Activated naive CD4-positive, alpha-beta T cell treated with anti-CD3 and anti-CD28 coated beads, Interleukin-2, amount 10 ng/mL, durations not matched to agents 7 days and 5 days (primary cell): ENCODE measurements around the gene NTMT1.
"Not testable (repeated sequence)": the region's sequence is repeated elsewhere in the genome, so short reads cannot be mapped to it uniquely, and the experiment has no call there.

Source experiments
- CTCF ChIA-PET: fragments of 350-600 bp; sonication (Branson Sonifier 250); formaldehyde crosslinking; loops from one replicate; lab custom pipeline; 2021; ENCODE audit warnings: antibody characterized with exemption; lab: Charles Lee
- DNase-seq: peaks from one replicate; pipeline ENCODE4 v3.0.0-alpha.2; 2020
- H3K27ac Mint-ChIP-seq: one replicate; pipeline ENCODE4 v1.8.0; 2021; ENCODE audit warnings: mild to moderate bottlenecking, moderate library complexity, mixed read lengths
- H3K27me3 Mint-ChIP-seq: one replicate; pipeline ENCODE4 v1.8.0; 2021; ENCODE audit warnings: mild to moderate bottlenecking, mixed read lengths
- H3K36me3 Mint-ChIP-seq: one replicate; pipeline ENCODE4 v1.8.0; 2021; ENCODE audit warnings: mixed read lengths
- H3K4me1 Mint-ChIP-seq: one replicate; pipeline ENCODE4 v1.8.0; 2021; ENCODE audit warnings: mixed read lengths
- H3K4me3 Mint-ChIP-seq: one replicate; pipeline ENCODE4 v1.8.0; 2021; ENCODE audit warnings: mild to moderate bottlenecking, moderate library complexity, mixed read lengths
- H3K9me3 Mint-ChIP-seq: one replicate; pipeline ENCODE4 v1.8.0; 2021; ENCODE audit warnings: mixed read lengths

Gene NTMT1

DNA sequence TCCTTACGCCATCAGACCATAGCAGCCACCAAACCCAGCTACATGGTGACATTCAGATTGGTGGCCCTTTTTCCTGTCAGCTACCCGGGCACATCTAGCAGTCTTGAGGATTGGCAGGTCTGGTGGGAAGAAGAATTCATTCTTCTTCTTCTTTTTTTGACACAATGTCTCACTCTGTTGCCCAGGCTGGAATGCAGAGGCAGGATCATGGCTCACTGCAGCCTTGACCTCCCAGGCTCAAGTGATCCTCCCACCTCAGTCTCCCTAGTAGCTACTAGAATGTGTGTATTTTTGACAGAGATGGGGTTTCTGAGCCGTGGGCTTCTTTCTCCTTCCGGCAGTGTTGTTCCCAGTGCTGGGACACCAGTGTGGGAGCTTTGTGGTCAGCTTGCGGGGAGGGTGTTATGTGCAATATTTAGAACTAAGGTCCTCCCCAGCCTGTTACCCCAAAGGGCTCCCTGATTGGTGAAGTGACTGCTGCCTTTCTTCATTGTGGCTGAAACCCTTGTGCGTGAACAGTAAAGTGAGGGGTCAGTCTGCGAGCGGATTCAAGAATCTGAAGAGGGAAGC is 3.4 kb downstream of the NTMT1 start:
- CTCF ChIA-PET, result interaction anchor here (1.2 to 3.0 kb wide), 2 partner anchors 11 to 497 kb away, joined by 4 to 8 read pairs; no protein-coding TSS in a partner anchor
- Mint-ChIP-seq H3K4me3 (no peak overlapping the region), H3K36me3 (peaks cover 29% of the 10 kb centered on the region), H3K27ac (no peak overlapping the region), H3K27me3 (no peaks in the 10 kb centered on the region), H3K9me3 (no peaks in the 10 kb centered on the region), H3K4me1 (peaks cover 50% of the 10 kb centered on the region)
- no peak for DNase-seq

DNA sequence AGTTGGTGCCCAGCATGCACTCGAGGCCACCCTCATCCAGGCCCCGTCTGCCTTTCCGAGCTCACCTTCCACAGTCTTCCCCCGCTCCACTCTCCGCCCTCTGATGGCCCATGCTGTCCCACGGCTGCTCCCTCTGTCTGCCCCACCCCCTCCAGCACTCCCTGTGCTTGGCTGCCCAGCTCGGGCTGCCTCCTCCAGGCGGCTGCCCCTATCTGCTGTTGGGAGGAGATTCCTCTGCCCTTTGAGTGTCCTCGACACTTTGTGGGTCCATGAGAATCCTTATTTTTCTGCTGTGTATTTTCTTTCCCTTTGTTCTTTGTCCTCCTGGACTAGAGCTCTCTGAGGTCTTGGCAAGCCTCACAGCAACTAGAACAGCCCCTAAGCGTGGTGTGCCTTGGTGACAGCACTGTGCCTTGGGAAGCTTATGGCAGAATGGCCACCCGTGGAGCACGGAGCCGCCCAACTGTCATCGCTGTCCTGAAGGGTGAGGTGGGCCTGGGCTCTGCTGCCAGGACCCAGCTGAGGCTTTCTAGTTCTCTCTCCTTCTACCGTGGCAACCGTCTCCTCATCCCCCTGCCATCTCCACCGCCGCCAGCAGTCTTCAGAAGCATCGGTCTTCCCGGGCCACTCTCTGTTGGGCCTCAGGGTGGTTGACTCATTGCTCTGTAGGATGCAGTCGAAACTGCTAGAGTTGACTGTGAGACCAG is 5.2 kb downstream of the NTMT1 start:
- H3K4me3 Mint-ChIP-seq, result no peak overlapping the region
- H3K9me3 Mint-ChIP-seq, result no peaks in the 10 kb centered on the region
- CTCF ChIA-PET, result interaction anchor here (3.0 kb wide), 1 partner anchor 499 kb away, joined by 8 read pairs; no protein-coding TSS in a partner anchor
- peak overlapping the region; percentile 63 for H3K27ac Mint-ChIP-seq
- H3K4me1 Mint-ChIP-seq, result peaks cover 40% of the 10 kb centered on the region
- H3K27me3 Mint-ChIP-seq, result no peaks in the 10 kb centered on the region
- DNase-seq, result no peak
- H3K36me3 Mint-ChIP-seq, result peaks cover 40% of the 10 kb centered on the region

DNA sequence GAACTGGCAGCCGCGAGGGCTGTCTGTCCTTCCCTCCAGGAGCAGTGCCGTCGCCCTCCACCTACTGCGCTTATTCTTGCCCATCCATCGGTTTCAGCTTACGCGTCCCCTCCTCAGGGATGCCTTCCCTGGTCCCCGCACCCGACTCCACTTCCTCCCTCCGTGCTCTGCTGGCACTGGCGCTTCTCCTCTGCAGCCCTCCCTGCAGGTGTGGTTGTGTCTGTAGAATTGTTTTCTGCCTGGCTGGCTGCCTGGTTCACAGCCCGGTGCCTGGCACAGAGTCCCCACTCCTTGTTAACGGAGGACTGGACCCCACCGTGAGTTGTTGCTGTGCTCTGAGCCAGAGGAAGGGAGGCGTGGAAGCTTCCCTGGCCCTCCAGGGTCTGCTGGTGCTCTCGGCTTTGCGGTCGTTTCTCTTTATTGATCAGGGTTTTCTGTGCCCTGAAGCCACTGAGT is 5.7 kb downstream of the NTMT1 start:
- no peak overlapping the region for H3K27ac Mint-ChIP-seq

DNA sequence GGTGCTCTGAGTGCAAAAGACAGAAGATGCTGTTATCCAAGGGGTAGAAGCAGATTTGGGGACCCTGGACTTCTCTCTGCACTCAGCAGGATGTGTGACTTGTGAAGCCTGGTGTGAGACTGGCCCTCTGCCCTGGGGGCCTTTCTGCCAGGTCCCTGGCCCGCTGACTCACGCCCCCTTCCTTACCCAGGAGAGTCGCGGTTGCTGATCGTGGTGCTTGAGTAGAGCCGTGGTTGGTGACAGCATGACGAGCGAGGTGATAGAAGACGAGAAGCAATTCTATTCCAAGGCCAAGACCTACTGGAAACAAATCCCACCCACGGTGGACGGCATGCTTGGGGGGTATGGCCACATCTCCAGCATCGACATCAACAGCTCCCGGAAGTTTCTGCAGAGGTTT is 6.5 kb downstream of the NTMT1 start:
- Mint-ChIP-seq H3K27ac (no peak overlapping the region), H3K36me3 (peaks cover 36% of the 10 kb centered on the region), H3K9me3 (no peaks in the 10 kb centered on the region), H3K27me3 (no peaks in the 10 kb centered on the region), H3K4me1 (peaks cover 32% of the 10 kb centered on the region), H3K4me3 (no peak overlapping the region)
- no peak for DNase-seq
- CTCF ChIA-PET, result no interaction called here

More for the DNA sequence above, 5.7 kb downstream of the NTMT1 start:
- H3K4me1 Mint-ChIP-seq, result peaks cover 40% of the 10 kb centered on the region
- no peaks in the 10 kb centered on the region for H3K9me3 Mint-ChIP-seq
- no peaks in the 10 kb centered on the region for H3K27me3 Mint-ChIP-seq
- peaks cover 40% of the 10 kb centered on the region for H3K36me3 Mint-ChIP-seq
- CTCF ChIA-PET, result no interaction called here
- DNase-seq, result no peak
- H3K4me3 Mint-ChIP-seq, result no peak overlapping the region

DNA sequence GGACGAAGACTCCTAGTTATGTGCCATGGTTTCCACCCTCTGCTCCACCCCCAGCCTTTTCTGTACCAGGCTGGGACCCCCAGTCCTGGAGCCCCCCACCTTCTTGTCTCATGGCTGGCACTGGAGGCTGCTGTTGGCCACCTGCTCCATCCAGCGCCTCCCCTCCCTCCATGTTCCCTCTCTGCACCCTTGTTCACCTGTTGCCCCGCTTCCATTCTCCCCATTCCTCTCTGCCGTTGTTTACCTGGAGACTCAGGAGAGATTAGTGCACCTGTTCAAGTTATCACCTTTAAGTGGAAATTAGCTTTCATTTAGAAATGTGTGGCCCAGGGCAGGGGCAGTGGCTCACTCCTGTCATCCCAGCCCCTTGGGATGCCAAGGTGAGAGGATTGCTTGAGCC is 7.2 kb downstream of the NTMT1 start:
- Mint-ChIP-seq H3K4me3 (no peak overlapping the region), H3K36me3 (peaks cover 36% of the 10 kb centered on the region), H3K4me1 (peaks cover 25% of the 10 kb centered on the region), H3K9me3 (no peaks in the 10 kb centered on the region), H3K27ac (peak overlapping the region; percentile 42), H3K27me3 (no peaks in the 10 kb centered on the region)
- DNase-seq, result no peak
- CTCF ChIA-PET, result interaction anchor here (1.4 kb wide), 1 partner anchor 9 kb away, joined by 4 read pairs; no protein-coding TSS in a partner anchor

DNA sequence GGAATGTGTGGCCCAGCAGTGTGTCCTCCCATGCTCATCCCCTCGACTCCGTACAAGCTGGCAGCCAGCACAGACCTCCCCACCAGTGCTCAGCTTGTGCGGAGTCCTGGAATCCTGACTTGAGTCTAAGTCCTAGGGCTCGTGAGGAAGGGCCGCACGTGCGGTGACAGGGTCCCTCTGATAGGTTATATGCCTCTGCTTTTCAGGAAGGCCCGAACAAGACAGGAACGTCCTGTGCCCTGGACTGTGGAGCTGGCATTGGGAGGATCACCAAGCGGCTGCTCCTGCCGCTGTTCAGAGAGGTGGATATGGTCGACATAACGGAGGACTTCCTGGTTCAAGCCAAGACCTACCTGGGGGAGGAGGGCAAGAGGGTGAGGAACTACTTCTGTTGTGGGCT is 7.9 kb downstream of the NTMT1 start:
- H3K4me3 Mint-ChIP-seq, result no peak overlapping the region
- no peaks in the 10 kb centered on the region for H3K9me3 Mint-ChIP-seq
- H3K27ac Mint-ChIP-seq, result no peak overlapping the region
- peaks cover 35% of the 10 kb centered on the region for H3K36me3 Mint-ChIP-seq
- H3K4me1 Mint-ChIP-seq, result peaks cover 21% of the 10 kb centered on the region
- H3K27me3 Mint-ChIP-seq, result no peaks in the 10 kb centered on the region
- CTCF ChIA-PET, result interaction anchor here (1.4 kb wide), 1 partner anchor 9 kb away, joined by 4 read pairs; no protein-coding TSS in a partner anchor
- DNase-seq, result no peak

DNA sequence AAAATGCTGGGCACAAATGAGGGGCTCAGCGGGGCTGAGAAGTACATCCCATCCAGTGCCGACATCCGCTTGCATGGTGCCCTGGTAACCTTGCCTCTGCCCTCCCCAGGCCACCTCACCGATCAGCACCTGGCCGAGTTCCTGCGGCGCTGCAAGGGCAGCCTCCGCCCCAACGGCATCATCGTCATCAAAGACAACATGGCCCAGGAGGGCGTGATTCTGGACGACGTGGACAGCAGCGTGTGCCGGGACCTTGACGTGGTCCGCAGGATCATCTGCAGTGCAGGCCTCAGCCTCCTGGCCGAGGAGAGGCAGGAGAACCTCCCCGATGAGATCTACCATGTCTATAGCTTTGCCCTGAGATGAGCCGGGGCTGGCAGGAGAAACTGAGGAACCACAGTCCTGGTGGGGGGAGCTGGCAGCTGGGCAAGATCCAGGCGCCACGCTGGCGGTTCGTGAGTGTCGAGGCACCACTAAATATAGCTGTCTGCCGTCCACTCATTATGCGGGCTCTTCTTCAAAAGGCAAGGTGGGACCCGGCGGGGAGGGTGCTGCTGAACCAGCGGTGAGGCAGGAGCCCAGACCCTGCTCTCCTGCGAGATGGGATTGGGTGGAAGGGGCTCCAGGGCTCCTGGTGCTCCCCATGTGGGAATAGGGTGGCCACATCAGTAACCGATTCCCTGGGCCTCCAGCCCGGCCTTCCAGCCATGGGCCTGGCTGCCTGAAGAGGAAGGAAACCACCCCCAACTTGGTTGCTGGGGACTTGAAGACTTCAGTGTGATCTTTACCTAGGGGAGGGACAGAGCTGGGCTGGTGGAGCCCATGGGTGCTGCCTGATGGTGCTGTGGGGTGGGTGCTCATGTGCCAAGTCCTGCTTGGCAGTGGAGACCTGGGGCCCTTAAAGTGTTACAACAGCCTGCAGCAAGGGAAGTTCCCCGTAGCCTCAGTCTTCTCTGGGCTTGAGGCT is 9.4 kb downstream of the NTMT1 start:
- Mint-ChIP-seq H3K36me3 (peaks cover 37% of the 10 kb centered on the region), H3K4me1 (peaks cover 17% of the 10 kb centered on the region), H3K27me3 (no peaks in the 10 kb centered on the region), H3K27ac (no peak overlapping the region), H3K4me3 (no peak overlapping the region), H3K9me3 (no peaks in the 10 kb centered on the region)
- CTCF ChIA-PET, result no interaction called here
- no peak for DNase-seq

DNA sequence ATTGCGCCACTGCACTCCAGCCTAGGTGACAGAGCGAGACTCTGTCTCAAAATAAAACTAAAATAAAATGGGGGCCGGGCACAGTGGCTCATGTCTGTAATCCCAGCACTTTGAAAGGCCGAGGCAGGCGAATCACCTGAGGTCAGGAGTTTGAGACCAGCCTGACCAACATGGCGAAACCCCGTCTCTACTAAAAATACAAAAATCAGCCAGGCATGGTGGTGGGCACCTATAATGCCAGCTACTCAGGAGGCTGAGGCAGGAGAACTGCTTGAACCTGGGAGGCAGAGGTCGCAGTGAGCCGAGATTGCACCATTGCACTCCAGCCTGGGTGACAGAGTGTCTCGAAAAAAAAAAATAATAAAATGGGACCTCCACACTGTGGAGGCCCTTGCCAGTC is 10.4 kb downstream of the NTMT1 start:
- peaks cover 19% of the 10 kb centered on the region for H3K4me1 Mint-ChIP-seq
- DNase-seq, H3K4me3 Mint-ChIP-seq, H3K27ac Mint-ChIP-seq, CTCF ChIA-PET, H3K9me3 Mint-ChIP-seq, H3K27me3 Mint-ChIP-seq: not testable (repeated sequence)
- peaks cover 37% of the 10 kb centered on the region for H3K36me3 Mint-ChIP-seq

DNA sequence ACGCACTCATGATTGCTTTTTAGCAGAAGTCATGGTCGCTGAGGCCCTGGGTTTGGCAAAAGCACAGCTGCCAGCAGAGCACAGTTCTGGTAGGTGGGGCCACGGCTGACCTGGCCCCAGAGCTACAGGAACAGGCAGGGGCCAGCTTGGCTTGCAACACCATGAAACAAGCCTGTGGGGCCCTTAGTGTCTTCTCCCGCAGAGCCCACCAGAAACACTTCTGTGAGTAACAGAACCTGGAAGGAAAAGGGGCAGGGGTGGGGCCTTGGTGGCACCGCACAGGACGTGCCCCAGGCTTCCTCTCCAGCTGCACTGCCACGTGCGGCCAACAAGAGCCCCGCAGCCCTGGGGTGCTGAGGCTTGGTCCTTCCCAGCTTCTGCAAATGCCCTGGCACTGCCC is 11.1 kb downstream of the NTMT1 start:
- Mint-ChIP-seq H3K4me3 (no peak overlapping the region), H3K27me3 (no peaks in the 10 kb centered on the region)
- CTCF ChIA-PET, result interaction anchor here (0.9 kb wide), 1 partner anchor 12 kb away, joined by 4 read pairs; no protein-coding TSS in a partner anchor

DNA sequence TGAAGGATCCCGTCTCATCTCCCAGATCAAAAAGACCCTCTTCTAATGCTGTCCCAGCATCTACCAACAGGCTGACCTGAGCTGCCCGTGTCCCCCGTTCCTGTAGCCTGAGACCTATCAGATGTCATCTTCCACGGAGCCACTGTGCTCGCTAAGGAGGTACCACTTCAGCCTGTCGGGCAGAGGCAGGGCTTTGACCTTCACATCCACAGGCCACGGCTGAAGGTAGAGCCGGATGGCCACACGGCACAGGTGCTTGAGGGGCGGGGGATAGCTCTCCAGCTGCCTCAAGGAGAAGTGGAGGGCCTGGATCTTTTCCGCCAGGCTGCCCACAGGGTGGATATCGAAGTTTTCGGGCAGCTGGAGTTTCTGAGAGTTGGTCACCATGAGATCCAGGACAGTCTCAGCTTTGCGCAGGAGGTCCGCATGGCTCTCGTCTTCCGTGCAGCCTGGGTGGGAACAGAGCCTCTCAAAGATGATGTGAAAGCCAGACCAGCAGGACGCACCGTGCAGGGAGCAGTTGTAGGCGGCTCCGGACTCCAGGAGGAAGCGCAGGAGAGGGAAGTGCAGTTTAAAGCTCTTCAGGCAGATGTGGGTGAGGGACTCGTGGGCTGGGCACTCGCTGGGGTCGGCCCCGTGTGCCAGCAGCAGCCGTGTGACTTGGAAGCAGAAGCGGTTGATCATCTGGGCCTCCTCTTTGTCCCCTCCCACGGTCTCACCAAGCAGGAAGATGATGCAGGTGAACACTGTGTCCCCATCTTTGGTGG is 11.9 kb downstream of the NTMT1 start:
- no peak for DNase-seq
- Mint-ChIP-seq H3K4me3 (no peak overlapping the region), H3K9me3 (no peaks in the 10 kb centered on the region), H3K36me3 (peaks cover 31% of the 10 kb centered on the region), H3K27me3 (no peaks in the 10 kb centered on the region), H3K4me1 (peaks cover 23% of the 10 kb centered on the region), H3K27ac (peak overlapping the region; percentile 35)
- CTCF ChIA-PET, result interaction anchor here (0.9 to 2.3 kb wide), 2 partner anchors 13 kb away, joined by 4 to 15 read pairs; partner anchors contain the start of gene NTMT1

More for the DNA sequence above, 11.1 kb downstream of the NTMT1 start:
- DNase-seq, result no peak
- Mint-ChIP-seq H3K36me3 (peaks cover 36% of the 10 kb centered on the region), H3K9me3 (no peaks in the 10 kb centered on the region), H3K27ac (no peak overlapping the region), H3K4me1 (peaks cover 20% of the 10 kb centered on the region)

DNA sequence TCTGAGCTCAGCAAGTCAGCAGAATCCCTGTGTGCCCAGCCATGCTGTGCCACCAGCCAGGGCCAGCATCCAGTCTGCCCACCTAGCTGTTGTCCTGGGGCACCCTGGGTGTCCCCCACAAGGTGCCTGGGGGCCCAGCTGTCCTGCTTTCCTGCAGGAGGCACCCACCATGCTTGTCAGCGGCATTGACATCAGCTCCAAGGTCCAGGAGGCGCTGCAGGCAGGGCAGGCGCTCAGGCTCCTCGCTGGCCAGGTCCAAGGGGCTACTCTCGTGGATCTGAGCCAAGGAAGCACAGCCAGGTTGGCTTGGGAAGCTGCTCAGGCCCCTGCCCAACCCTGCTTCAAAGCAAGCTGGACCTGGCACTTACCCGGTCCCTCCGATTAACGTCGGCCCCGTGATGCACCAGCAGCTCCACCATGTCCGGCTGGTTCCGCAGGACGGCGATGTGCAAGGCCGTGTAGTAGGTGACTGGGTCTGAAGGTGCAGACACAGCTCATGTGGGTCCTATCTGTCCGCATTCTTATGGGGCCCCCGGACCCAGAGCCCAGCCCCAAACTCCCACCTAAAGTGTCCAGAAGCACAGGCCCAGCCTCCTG is 13.2 kb downstream of the NTMT1 start:
- CTCF ChIA-PET, result interaction anchor here (0.6 to 2.3 kb wide), 6 partner anchors 14 to 1861 kb away, joined by 3 to 15 read pairs (median 4); partner anchors contain the start of gene NTMT1
- H3K4me3 Mint-ChIP-seq, result no peak overlapping the region

DNA sequence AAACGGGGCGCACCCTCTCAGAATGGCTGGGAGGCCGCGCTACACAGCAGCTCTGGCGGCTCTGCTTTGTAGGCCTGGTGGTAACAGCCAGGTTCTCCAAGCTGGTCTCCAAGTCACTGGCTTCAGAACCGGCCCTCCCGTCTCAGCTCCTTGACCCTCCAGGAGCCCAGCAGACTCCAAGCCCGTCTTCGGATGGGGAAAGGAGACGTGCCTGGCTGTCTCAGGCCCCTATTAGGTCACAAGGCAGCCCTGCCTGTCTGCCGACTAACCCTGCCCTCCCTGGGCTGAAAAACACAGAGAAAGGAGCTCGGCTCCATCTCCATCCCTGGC is 13.8 kb downstream of the NTMT1 start:
- H3K4me1 Mint-ChIP-seq, result peaks cover 23% of the 10 kb centered on the region
- no peak for DNase-seq
- H3K27me3 Mint-ChIP-seq, result no peaks in the 10 kb centered on the region
- peaks cover 22% of the 10 kb centered on the region for H3K36me3 Mint-ChIP-seq
- H3K4me3 Mint-ChIP-seq, result peak overlapping the region; percentile 72
- H3K27ac Mint-ChIP-seq, result no peak overlapping the region
- CTCF ChIA-PET, result interaction anchor here (0.8 to 2.3 kb wide), 6 partner anchors 11 to 501 kb away, joined by 3 to 15 read pairs (median 4); partner anchors contain the start of gene NTMT1
- H3K9me3 Mint-ChIP-seq, result no peaks in the 10 kb centered on the region

More for the DNA sequence above, 13.2 kb downstream of the NTMT1 start:
- Mint-ChIP-seq H3K4me1 (peaks cover 23% of the 10 kb centered on the region), H3K27me3 (no peaks in the 10 kb centered on the region), H3K9me3 (no peaks in the 10 kb centered on the region), H3K27ac (no peak overlapping the region), H3K36me3 (peaks cover 23% of the 10 kb centered on the region)
- DNase-seq, result no peak
